K562 (cell line): Measurements from ENCODE around the gene RNU6-9. TPM values are rescaled to one million over a fixed set of nuclear protein-coding genes. Genes with fewer than 3 reads are reported as not detected.
A peak's percentile ranks its signal among the peaks of the same experiment; 100 is the strongest.

Experiments used
- CTCF ChIP-seq, 3 experiments: IDR thresholded peaks in 2 of 3; conservative IDR thresholded peaks in 1 of 3; 2 replicates each; pipeline ENCODE4 v1.5.1; 2011 to 2012; ENCODE audit warnings: low read length in 3 of 3, mild to moderate bottlenecking in 3 of 3, control low read depth in 2 of 3, improper control_type of control experiment in 1 of 3, inconsistent platforms in 1 of 3, low read depth in 1 of 3, mixed read lengths in 1 of 3, moderate library complexity in 1 of 3; ENCODE audit not compliant: insufficient read depth in 2 of 3
- CXXC5 ChIP-seq: fragments of 250-450 bp; sonication (Bioruptor Pico); IDR thresholded peaks from 2 replicates; pipeline ENCODE4 v1.8.0; 2022; ENCODE audit warnings: inconsistent platforms, mild to moderate bottlenecking, moderate library complexity
- E2F6 ChIP-seq, 2 experiments: IDR thresholded peaks; 2 replicates each; pipeline ENCODE4 v1.6.1; 2011; ENCODE audit warnings: borderline replicate concordance in 1 of 2, control low read depth in 1 of 2, low read depth in 1 of 2, low read length in 1 of 2, mild to moderate bottlenecking in 1 of 2, mixed read lengths in 1 of 2, moderate library complexity in 1 of 2; ENCODE audit not compliant: insufficient read depth in 1 of 2, insufficient read length in 1 of 2, poor library complexity in 1 of 2, severe bottlenecking in 1 of 2; ENCODE audit errors: extremely low read depth in 1 of 2
- MYC ChIP-seq, 2 experiments: fragments of 250-450 bp in 1 of 2; sonication (Bioruptor Pico) in 1 of 2; IDR thresholded peaks; 2 replicates each; pipeline versions ENCODE4 v1.5.1 to v1.6.1; 2012 to 2021; ENCODE audit warnings: low read depth in 2 of 2, borderline replicate concordance in 1 of 2, improper control_type of control experiment in 1 of 2, low read length in 1 of 2, mild to moderate bottlenecking in 1 of 2, moderate library complexity in 1 of 2
- PRDM10 ChIP-seq: fragments of 450-650 bp; IDR thresholded peaks from 2 replicates; pipeline ENCODE4 v1.6.1; 2018; ENCODE audit not compliant: partially characterized antibody
- TBP ChIP-seq: optimal IDR thresholded peaks from 2 replicates; pipeline ENCODE3; 2011; ENCODE audit warnings: low read depth, low read length, improper control_type of control experiment
- TFAP4 ChIP-seq: sonication (generic); formaldehyde crosslinking; IDR thresholded peaks from 2 replicates; pipeline ENCODE4 v1.8.0; 2022; ENCODE audit warnings: missing genetic modification reagents, mild to moderate bottlenecking, moderate library complexity, borderline replicate concordance
- ZBTB33 ChIP-seq: sonication (generic); formaldehyde crosslinking; IDR thresholded peaks from 2 replicates; pipeline ENCODE4 v1.8.1; 2023; ENCODE audit warnings: mild to moderate bottlenecking, missing genetic modification reagents
- ZNF184 ChIP-seq: sonication (generic); formaldehyde crosslinking; IDR thresholded peaks from 2 replicates; pipeline ENCODE4 v1.5.0; 2020; ENCODE audit warnings: missing genetic modification reagents
- ZNF316 ChIP-seq: fragments of 450-650 bp; IDR thresholded peaks from 2 replicates; pipeline ENCODE4 v1.6.1; 2016
- polyA plus RNA-seq, 8 experiments: library from polyadenylated mRNA; depleted of rRNA in 4 of 8; stranded (reverse) in 5 of 8; unstranded in 3 of 8; fragments of >200 nt; fragmentation: Nextera tagmentation in 2 of 8; fragmentation: Illumina TruSeq in 1 of 8; extraction: Ambion mirVana in 2 of 8; extraction: Trizol in 1 of 8; gene quantifications; 2 replicates each; pipeline versions ENCODE4 v1.2.1 to v1.2.3, GENCODE V29; 2011 to 2014; ENCODE audit warnings: inconsistent platforms in 1 of 8, missing spikeins in 1 of 8
- total RNA-seq, 7 experiments: library from RNA; depleted of rRNA in 6 of 7; stranded (reverse); fragments of >200 nt in 6 of 7; fragmentation: Illumina TruSeq in 2 of 7; extraction: Trizol in 2 of 7; gene quantifications; 2 replicates each; pipeline versions ENCODE4 v1.2.1 to v1.2.3, GENCODE V29; 2011 to 2021; ENCODE audit warnings: low replicate concordance in 1 of 7

Gene RNU6-9
- total and polyA plus RNA-seq, 9 of the 15 experiments (the other 6 are each of a cell fraction or from before 2014, with no cell fraction given) = not detected

- TF ChIP-seq TFAP4 (CRISPR knock-in tag) (peak; percentile 64; the same call in 1 of the 2 replicates), PRDM10 (peak; percentile 12), E2F6 (IDR thresholded peaks at IDR 0.05; ENCODE audit: borderline replicate concordance in 1 of 2, extremely low read depth in 1 of 2, insufficient read depth in 1 of 2, insufficient read length in 1 of 2, low read depth in 1 of 2, low read length in 1 of 2, poor library complexity in 1 of 2, severe bottlenecking in 1 of 2) (peak in 1 of 2 experiments; percentile 18), CXXC5 (CRISPR knock-in tag) (peak; percentile 62; the same call in 1 of the 2 replicates), MYC (IDR thresholded peaks at IDR 0.05; ENCODE audit: low read depth, low read length) (no peak), MYC (CRISPR knock-in tag; IDR thresholded peaks at IDR 0.05; ENCODE audit: borderline replicate concordance, low read depth) (no peak), TBP (peak; percentile 10), ZBTB33 (CRISPR knock-in tag) (peak; percentile 73), ZNF316 (no peak), ZNF184 (CRISPR knock-in tag) (no peak), CTCF (IDR thresholded peaks at IDR 0.05 in 2 of 3, conservative IDR thresholded peaks at IDR 0.05 in 1 of 3; ENCODE audit: insufficient read depth in 2 of 3, low read depth in 1 of 3, low read length in 3 of 3) (no peak)
Measured at GRCh38 chr19:939439-939838, 46.2 kb downstream of the RNU6-9 start (continued).
